Measurements from ENCODE around the gene CARD14.
A peak's percentile ranks its signal among the peaks of the same experiment; 100 is the strongest.
"Not testable (repeated sequence)": the region's sequence is repeated elsewhere in the genome, so short reads cannot be mapped to it uniquely, and the experiment has no call there.

CARD14 gene

GRCh38 chr17:80228477-80228876 is 58.6 kb downstream of the CARD14 start:
- no peak for DNase-seq

GRCh38 chr17:80229011-80229410 is 59.2 kb downstream of the CARD14 start:
- no peak for DNase-seq

GRCh38 chr17:80232438-80232837 is 62.6 kb downstream of the CARD14 start:
- no peak for DNase-seq

GRCh38 chr17:80233202-80233601 is 63.4 kb downstream of the CARD14 start:
- DNase-seq = no peak

- DNase-seq = no peak
These were observed 67.1 kb downstream of the CARD14 start for GRCh38 chr17:80236911-80237310.

GRCh38 chr17:80237386-80237785 is 67.6 kb downstream of the CARD14 start:
- no peak for DNase-seq

GRCh38 chr17:80242505-80242904 is 72.7 kb downstream of the CARD14 start:
- no peak for DNase-seq

GRCh38 chr17:80243526-80244433 is 74.0 kb downstream of the CARD14 start:
- no peak for DNase-seq

- not testable (repeated sequence) for DNase-seq
These were observed 74.6 kb downstream of the CARD14 start for GRCh38 chr17:80244448-80244847.

- DNase-seq = no peak
These were observed 75.2 kb downstream of the CARD14 start for GRCh38 chr17:80244871-80245509.

- no peak for DNase-seq
These were observed 75.9 kb downstream of the CARD14 start for GRCh38 chr17:80245566-80246265.

- no peak for DNase-seq
These were observed 76.4 kb downstream of the CARD14 start for GRCh38 chr17:80246266-80246681.

- DNase-seq = no peak
These were observed 76.9 kb downstream of the CARD14 start for GRCh38 chr17:80246726-80247125.

- DNase-seq = no peak
These were observed 77.7 kb downstream of the CARD14 start for GRCh38 chr17:80247561-80247960.

GRCh38 chr17:80248001-80248893 is 78.4 kb downstream of the CARD14 start:
- no peak for DNase-seq

GRCh38 chr17:80248894-80249710 is 79.3 kb downstream of the CARD14 start:
- DNase-seq = no peak

- DNase-seq = no peak
These were observed 82.1 kb downstream of the CARD14 start for GRCh38 chr17:80251966-80252365.

GRCh38 chr17:80252871-80253270 is 83.0 kb downstream of the CARD14 start:
- DNase-seq = peak; percentile 81

- DNase-seq = no peak
These were observed 84.0 kb downstream of the CARD14 start for GRCh38 chr17:80253631-80254395.

GRCh38 chr17:80254396-80255251 is 84.8 kb downstream of the CARD14 start:
- peak; percentile 58 for DNase-seq

Data from activated CD4-positive, CD25-positive, alpha-beta regulatory T cell treated with anti-CD3 and anti-CD28 coated beads, Interleukin-2, amount 50 U/mL, for 72 hours (primary cell).